ENCODE results near the gene GRIN3B.

DNA sequence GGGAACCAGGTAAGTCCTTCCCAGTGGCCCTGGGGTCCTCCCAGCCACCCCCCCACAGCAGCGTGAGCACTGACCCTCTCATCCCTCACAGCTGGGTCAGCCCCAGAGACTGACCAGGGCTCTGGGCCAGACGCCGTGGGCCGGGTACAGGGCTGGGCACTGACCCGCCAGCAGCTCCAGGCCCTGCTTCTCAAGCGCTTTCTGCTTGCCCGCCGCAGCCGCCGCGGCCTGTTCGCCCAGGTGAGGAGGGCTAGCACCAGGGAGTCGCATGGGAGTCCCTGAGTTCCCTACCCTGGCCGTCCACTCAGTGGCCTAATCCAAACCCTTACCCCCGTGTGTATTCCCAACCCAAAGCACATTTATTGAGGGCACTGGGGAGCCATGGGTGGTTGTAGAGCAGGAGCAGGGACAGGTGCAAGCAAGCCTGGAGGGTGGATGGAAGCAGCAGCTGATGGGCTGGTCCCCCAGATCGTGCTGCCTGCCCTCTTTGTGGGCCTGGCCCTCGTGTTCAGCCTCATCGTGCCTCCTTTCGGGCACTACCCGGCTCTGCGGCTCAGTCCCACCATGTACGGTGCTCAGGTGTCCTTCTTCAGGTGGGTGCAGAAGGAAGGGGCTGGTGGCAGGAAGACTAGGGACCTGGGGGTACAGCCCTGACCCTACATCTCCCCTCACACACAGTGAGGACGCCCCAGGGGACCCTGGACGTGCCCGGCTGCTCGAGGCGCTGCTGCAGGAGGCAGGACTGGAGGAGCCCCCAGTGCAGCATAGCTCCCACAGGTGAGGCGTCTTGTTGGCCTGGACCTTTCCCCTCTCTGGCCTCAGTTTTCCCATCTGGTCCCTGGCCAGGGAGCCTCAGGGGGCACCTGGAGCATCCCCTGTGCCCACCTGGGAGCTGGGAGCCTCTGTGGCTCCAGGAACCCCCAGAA, 54.1 kb downstream of the GRIN3B start:
- no peak for TF ChIP-seq EZH2phosphoT487 (IDR thresholded peaks at IDR 0.05; ENCODE audit: insufficient read depth, low read depth)
- TF ChIP-seq EZH2 (IDR thresholded peaks at IDR 0.05; ENCODE audit: insufficient read depth, poor library complexity, severe bottlenecking) = no peak
